GM12878 (cell line): ENCODE results near the gene MYO16.

Source experiments
- CTCF ChIP-seq, 3 experiments: IDR thresholded peaks in 2 of 3; conservative IDR thresholded peaks in 1 of 3; 2 replicates each; pipeline ENCODE4 v1.5.1; 2011; ENCODE audit warnings: low read depth in 3 of 3, low read length in 3 of 3, mild to moderate bottlenecking in 3 of 3, control low read depth in 2 of 3, moderate library complexity in 2 of 3, inconsistent platforms in 1 of 3, mixed read lengths in 1 of 3; ENCODE audit not compliant: control insufficient read depth in 2 of 3, insufficient read depth in 1 of 3; ENCODE audit errors: extremely low read depth in 1 of 3
- EZH2 ChIP-seq: IDR thresholded peaks from 2 replicates; pipeline ENCODE4 v1.6.1; 2012; ENCODE audit warnings: low read depth, mild to moderate bottlenecking, control low read depth, inconsistent platforms, low read length, borderline replicate concordance; ENCODE audit not compliant: control insufficient read depth
- NFIC ChIP-seq: IDR thresholded peaks from 2 replicates; pipeline ENCODE4 v1.6.1; 2012; ENCODE audit warnings: low read depth, mild to moderate bottlenecking, inconsistent platforms, low read length, moderate library complexity
- POLR2A ChIP-seq: IDR thresholded peaks from 2 replicates; pipeline ENCODE4 v1.6.1; 2011; ENCODE audit warnings: low read depth, mild to moderate bottlenecking, low read length
- POLR2AphosphoS2 ChIP-seq: IDR thresholded peaks from 2 replicates; pipeline ENCODE4 v1.6.1; 2011; ENCODE audit warnings: low read depth, mild to moderate bottlenecking, low read length, improper control_type of control experiment, moderate library complexity
- POLR2AphosphoS5 ChIP-seq: IDR thresholded peaks from 2 replicates; pipeline ENCODE4 v1.6.1; 2011; ENCODE audit warnings: mild to moderate bottlenecking, low read length, inconsistent platforms
- RAD21 ChIP-seq: IDR thresholded peaks from 2 replicates; pipeline ENCODE4 v1.6.1; 2011; ENCODE audit warnings: mild to moderate bottlenecking, low read depth, low read length, moderate library complexity; ENCODE audit not compliant: insufficient read depth
- TBL1XR1 ChIP-seq: IDR thresholded peaks from 2 replicates; pipeline ENCODE4 v1.6.1; 2012; ENCODE audit warnings: low read depth, low read length, improper control_type of control experiment
- ZBTB33 ChIP-seq: fragments of 450-650 bp; IDR thresholded peaks from 2 replicates; pipeline ENCODE4 v1.6.1; 2017; ENCODE audit warnings: mild to moderate bottlenecking

- TF ChIP-seq POLR2A (no peak), RAD21 (no peak), POLR2AphosphoS5 (no peak), NFIC (no peak), CTCF (IDR thresholded peaks at IDR 0.05 in 2 of 3, conservative IDR thresholded peaks at IDR 0.05 in 1 of 3; ENCODE audit: control insufficient read depth in 2 of 3, extremely low read depth in 1 of 3, insufficient read depth in 1 of 3, low read depth in 3 of 3, low read length in 3 of 3) (no peak), EZH2 (no peak), ZBTB33 (no peak), TBL1XR1 (no peak), POLR2AphosphoS2 (no peak)
Measured at GRCh38 chr13:108643646-108644353, 14.4 kb downstream of the MYO16 start.
